H7 (cell line): ENCODE measurements around the gene GFOD1. TPM values are rescaled to one million over a fixed set of nuclear protein-coding genes. Genes with fewer than 3 reads are reported as not detected.

Experiments used
- DNase-seq: peaks from one replicate; pipeline ENCODE4 v3.0.0; 2012
- H3K27me3 ChIP-seq: 2 replicates; pipeline ENCODE4 v1.6.0; 2011; ENCODE audit warnings: mild to moderate bottlenecking, low read length; ENCODE audit not compliant: control insufficient read depth, insufficient read depth
- H3K36me3 ChIP-seq: replicated peaks from 2 replicates; pipeline ENCODE4 v1.5.1; 2011; ENCODE audit warnings: low read length; ENCODE audit not compliant: control insufficient read depth, insufficient read depth
- H3K4me3 ChIP-seq: 2 replicates; pipeline ENCODE4 v1.5.1; 2011; ENCODE audit warnings: low read depth, mild to moderate bottlenecking, control low read depth, low read length, moderate library complexity; ENCODE audit not compliant: insufficient read depth
- total RNA-seq: library from RNA; depleted of rRNA; stranded (reverse); fragments of >200 nt; shearing (Covaris generic); gene quantifications from 2 replicates; pipeline ENCODE4 v1.2.3, GENCODE V29; 2014

The GFOD1 gene
- total RNA-seq, 1 experiment from 2014 or later, result 4.4 TPM

DNA sequence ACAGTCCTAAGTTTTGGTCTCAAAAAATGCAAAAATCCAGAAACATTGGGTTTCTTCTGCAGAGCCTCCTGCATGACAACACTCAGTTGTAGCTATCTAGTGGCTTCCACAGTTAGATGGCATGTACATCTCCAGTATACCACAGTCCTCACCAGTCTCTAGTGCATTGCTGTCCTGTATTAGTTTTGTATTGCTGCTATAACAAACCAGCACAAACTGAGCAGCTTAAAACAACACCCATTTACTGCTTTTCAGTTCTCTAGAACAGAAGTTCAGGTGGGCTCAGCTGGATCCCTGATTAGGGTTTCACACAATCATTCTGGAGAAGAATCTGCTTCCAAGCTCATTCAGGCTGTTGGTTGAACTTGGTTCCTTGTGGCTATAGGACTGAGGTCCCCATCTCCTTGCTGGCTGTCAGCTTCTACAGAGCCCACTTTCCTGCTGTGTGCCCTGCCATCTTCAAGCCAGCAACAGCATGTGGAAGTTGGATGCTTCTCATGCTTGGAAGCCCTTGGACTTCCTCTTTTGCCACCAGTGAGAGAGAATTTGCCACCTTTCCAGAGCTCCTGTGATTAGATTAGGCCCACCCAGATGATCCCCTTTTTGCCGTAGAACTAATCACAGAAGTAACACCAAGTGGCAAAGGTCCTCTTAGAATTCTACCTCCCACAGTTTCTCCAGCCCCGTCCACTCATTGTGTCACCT lies 110.2 kb downstream of the GFOD1 start:
- H3K27me3 ChIP-seq, result no peaks in the 10 kb centered on the region
- no peak for DNase-seq
- H3K4me3 ChIP-seq, result no peak overlapping the region
- H3K36me3 ChIP-seq, result no peaks in the 10 kb centered on the region

- DNase-seq, result no peak
- Histone ChIP-seq H3K36me3 (no peaks in the 10 kb centered on the region), H3K27me3 (no peaks in the 10 kb centered on the region), H3K4me3 (no peak overlapping the region)
Measured at GRCh38 chr6:13375360-13375878, 112.0 kb downstream of the GFOD1 start.

- no peaks in the 10 kb centered on the region for H3K27me3 ChIP-seq
- DNase-seq, result no peak
- no peaks in the 10 kb centered on the region for H3K36me3 ChIP-seq
- no peak overlapping the region for H3K4me3 ChIP-seq
Measured at GRCh38 chr6:13373919-13374318, 113.5 kb downstream of the GFOD1 start.

- H3K36me3 ChIP-seq, result no peaks in the 10 kb centered on the region
- no peak overlapping the region for H3K4me3 ChIP-seq
- H3K27me3 ChIP-seq, result no peaks in the 10 kb centered on the region
- no peak for DNase-seq
Measured at GRCh38 chr6:13373488-13373886, 113.9 kb downstream of the GFOD1 start.

DNA sequence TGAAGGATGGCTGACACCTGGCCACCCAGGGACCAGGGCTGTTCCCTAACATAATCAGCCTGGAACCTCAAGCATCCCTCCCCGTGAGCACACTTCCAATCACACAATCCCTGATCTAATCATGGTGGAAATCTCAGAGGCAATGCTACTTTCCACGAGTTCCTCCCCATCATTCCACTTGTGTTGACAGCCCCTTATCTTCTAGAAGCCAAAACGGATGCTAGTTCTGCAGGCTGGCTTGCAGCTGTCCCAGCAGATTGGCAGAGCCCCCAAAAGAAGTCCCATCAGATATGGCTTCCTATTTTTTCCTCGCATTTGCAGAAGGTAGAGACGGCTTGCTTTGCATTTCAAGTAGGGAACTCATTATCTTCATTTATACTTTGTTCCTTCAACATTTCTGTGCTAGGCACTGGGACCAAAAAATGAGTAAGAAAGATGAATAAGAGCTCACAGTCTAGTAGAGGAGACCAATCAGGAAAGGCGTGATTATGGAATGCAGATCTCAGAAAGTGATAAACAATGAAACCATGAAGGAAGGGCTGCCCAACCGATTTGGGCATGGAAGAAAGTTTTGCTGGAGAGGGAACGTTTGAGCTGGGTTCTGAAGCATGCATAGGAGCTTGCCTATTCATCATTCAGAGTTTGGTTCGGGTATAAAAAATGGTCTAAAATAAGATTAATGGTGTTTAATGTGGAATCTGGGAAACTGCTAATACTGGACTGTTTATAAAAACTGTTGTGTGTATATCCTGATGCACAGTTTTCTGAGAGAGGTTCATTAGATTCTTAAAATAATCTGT lies 114.5 kb downstream of the GFOD1 start:
- Histone ChIP-seq H3K4me3 (no peak overlapping the region), H3K36me3 (no peaks in the 10 kb centered on the region; the same call in 1 of the 2 replicates), H3K27me3 (no peaks in the 10 kb centered on the region; the same call in 1 of the 2 replicates)
- no peak for DNase-seq

DNA sequence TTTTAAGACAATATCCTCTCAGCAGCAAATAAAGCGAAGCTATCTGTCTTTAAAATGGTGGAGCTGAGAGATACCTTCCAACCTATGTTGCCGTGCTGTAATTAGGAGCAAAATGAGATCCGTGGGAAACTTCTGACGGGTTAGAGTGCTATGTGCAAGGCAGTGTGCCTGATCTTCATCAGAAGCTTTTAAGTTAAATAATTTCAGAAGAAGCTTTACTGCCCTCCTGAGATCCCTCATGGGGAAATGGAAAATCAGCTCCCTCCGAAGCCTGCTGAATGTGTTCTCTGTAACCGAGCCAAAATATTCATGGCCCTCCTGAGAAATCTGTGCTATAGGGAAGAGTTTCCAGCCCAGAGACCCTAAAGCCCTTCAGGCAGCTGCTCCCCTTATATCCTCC lies 115.3 kb downstream of the GFOD1 start:
- Histone ChIP-seq H3K36me3 (no peaks in the 10 kb centered on the region; the same call in 1 of the 2 replicates), H3K27me3 (no peaks in the 10 kb centered on the region; the same call in 1 of the 2 replicates), H3K4me3 (no peak overlapping the region)
- no peak for DNase-seq

GRCh38 chr6:13371421-13372072 lies 115.9 kb downstream of the GFOD1 start:
- H3K27me3 ChIP-seq, result no peaks in the 10 kb centered on the region; the same call in 1 of the 2 replicates
- no peak for DNase-seq
- no peak overlapping the region for H3K4me3 ChIP-seq

GRCh38 chr6:13370623-13371022 lies 116.8 kb downstream of the GFOD1 start:
- no peak overlapping the region for H3K4me3 ChIP-seq

More at GRCh38 chr6:13371421-13372072, 115.9 kb downstream of the GFOD1 start:
- no peaks in the 10 kb centered on the region; the same call in 1 of the 2 replicates for H3K36me3 ChIP-seq

DNA sequence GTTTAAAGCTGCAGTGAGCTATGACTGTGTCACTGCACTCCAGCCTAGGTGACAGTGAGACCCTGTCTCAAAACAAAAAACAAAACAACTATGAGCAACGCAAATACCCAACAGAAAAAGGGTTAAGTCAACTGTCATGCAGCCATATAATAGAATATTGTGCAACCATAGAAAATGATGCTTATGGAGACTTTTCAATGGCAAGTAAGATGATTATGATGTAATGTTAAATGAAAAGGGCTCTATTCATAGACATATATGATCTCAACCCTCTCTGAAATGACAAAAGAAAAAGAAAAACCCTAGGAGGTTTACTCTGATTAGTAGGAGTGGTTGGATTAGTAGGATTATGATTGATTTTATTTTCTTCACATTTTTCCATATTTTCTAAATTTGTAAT lies 117.8 kb downstream of the GFOD1 start:
- H3K36me3 ChIP-seq, result no peaks in the 10 kb centered on the region; the same call in 1 of the 2 replicates
- H3K4me3 ChIP-seq, result no peak overlapping the region
- H3K27me3 ChIP-seq, result no peaks in the 10 kb centered on the region; the same call in 1 of the 2 replicates
- no peak for DNase-seq

More at GRCh38 chr6:13370623-13371022, 116.8 kb downstream of the GFOD1 start:
- no peaks in the 10 kb centered on the region; the same call in 1 of the 2 replicates for H3K27me3 ChIP-seq
- no peaks in the 10 kb centered on the region; the same call in 1 of the 2 replicates for H3K36me3 ChIP-seq
- no peak for DNase-seq

DNA sequence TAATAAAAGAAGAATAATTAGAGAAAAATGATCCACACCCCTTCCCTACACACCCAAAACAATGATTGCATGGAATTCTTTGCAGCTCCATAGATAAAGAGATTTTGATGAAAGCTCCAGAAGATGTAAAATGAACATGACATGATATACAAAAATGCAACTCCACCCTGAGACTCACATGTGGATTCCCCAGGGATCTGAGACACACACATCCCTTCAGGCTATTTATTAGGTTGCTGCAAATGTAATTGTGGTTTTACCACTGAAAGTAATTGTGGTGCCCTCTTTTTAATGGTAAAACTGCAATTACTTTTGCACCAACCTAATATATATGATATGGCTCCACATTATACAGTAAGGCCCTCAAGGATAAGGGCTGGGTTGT lies 118.7 kb downstream of the GFOD1 start:
- Histone ChIP-seq H3K36me3 (no peaks in the 10 kb centered on the region; the same call in 1 of the 2 replicates), H3K27me3 (no peaks in the 10 kb centered on the region; the same call in 1 of the 2 replicates), H3K4me3 (no peak overlapping the region)
- DNase-seq, result no peak

- no peaks in the 10 kb centered on the region; the same call in 1 of the 2 replicates for H3K27me3 ChIP-seq
- H3K4me3 ChIP-seq, result no peak overlapping the region
- no peak for DNase-seq
- no peaks in the 10 kb centered on the region; the same call in 1 of the 2 replicates for H3K36me3 ChIP-seq
Measured at GRCh38 chr6:13368079-13368730, 119.2 kb downstream of the GFOD1 start.

GRCh38 chr6:13367396-13367795 lies 120.0 kb downstream of the GFOD1 start:
- no peak overlapping the region for H3K4me3 ChIP-seq
- no peaks in the 10 kb centered on the region; the same call in 1 of the 2 replicates for H3K36me3 ChIP-seq
- no peaks in the 10 kb centered on the region; the same call in 1 of the 2 replicates for H3K27me3 ChIP-seq
- peak; percentile 66 for DNase-seq

DNA sequence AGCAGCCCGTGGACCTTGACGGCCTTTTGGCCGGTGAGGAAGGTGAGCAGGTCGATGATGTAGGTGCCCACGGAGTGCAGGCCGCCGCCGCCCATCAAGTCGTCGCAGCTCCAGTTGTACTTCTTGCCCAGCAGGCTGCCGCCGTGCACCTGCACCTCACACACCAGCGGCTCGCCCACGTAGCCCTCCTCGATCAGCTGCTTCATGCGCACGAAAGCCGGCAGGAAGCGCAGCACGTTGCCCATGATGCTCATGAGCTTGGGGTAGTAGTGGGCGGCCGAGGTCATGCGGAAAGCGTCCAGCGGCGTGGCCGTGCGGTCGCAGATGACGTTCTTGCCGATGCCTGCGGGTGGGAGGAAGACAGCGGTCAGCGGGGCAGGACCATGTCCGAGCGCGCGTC lies 122.1 kb downstream of the GFOD1 start:
- no peak overlapping the region for H3K4me3 ChIP-seq
- no peaks in the 10 kb centered on the region; the same call in 1 of the 2 replicates for H3K27me3 ChIP-seq
- no peak for DNase-seq
- H3K36me3 ChIP-seq, result no peaks in the 10 kb centered on the region; the same call in 1 of the 2 replicates

DNA sequence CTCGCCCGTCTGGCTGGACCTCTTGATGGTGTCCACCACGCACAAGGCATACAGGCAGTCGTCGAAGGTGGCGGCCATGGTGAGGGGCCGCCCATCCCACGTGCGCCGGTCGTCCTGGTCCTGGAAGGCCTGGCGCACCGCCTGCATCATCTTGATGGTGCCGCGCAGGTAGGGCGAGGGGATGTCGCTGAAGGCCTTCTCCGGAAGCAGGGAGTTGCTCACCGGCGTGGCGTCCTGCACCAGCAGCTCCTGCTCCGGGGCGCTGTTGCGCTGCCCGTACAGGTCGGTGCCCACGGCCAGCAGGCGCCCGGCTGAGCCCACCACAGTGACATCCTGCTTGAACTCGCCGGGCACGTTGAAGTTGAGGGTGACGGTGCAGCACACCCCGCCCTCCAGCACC lies 122.6 kb downstream of the GFOD1 start:
- no peaks in the 10 kb centered on the region; the same call in 1 of the 2 replicates for H3K27me3 ChIP-seq
- DNase-seq, result no peak
- H3K4me3 ChIP-seq, result no peak overlapping the region
- H3K36me3 ChIP-seq, result no peaks in the 10 kb centered on the region; the same call in 1 of the 2 replicates
